Measurements from ENCODE around the gene ORAI1.
"Not testable (repeated sequence)": the region's sequence is repeated elsewhere in the genome, so short reads cannot be mapped to it uniquely, and the experiment has no call there.

Gene ORAI1

GRCh38 chr12:121649819-121650353 is 23.6 kb downstream of the ORAI1 start:
- ATAC-seq, result peak in 1 of 2 donors; percentile 30

- ATAC-seq, result no peak
Measured at GRCh38 chr12:121651320-121651719, 25.0 kb downstream of the ORAI1 start.

GRCh38 chr12:121652767-121653497 is 26.6 kb downstream of the ORAI1 start:
- ATAC-seq, result no peak

- no peak for ATAC-seq
Measured at GRCh38 chr12:121653999-121654398, 27.7 kb downstream of the ORAI1 start.

GRCh38 chr12:121656122-121656521 is 29.8 kb downstream of the ORAI1 start:
- ATAC-seq, result no peak

GRCh38 chr12:121657305-121658008 is 31.1 kb downstream of the ORAI1 start:
- peak; percentile 45 to 54 for ATAC-seq

DNA sequence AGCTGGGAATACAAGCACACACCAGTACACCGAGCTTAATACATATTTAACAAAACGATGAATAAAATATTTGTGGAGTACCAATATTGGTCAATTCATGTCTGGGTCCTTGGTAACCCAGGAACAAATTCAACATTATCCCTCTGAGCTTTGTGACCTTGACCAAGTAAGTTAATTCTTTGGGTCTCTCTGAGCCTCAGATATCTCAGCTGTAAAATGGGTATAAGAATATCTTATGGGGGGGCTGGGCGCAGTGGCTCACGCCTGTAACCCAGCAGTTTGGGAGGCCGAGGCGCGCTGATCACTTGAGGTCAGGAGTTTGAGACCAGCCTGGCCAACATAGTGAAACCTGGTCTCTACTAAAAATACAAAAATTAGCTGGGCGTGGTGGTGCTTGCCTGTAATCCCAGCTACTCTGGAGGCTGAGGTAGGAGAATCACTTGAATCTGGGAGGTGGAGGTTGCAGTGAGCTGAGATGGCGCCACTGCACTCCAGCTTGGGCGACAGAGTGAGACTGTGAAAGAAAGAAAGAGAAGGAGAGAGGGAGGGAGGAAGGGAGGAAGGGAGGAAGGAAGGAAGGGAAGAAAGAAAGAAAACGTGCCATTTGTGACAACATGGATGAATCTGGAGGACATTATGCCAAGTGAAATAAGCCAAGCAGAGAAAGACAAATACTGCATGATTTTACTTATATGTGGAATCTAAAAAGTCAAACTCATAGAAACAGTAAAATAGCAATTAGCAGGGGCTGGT is 35.2 kb downstream of the ORAI1 start:
- ATAC-seq, result not testable (repeated sequence)

GRCh38 chr12:121663610-121663929 is 37.2 kb downstream of the ORAI1 start:
- no peak for ATAC-seq

- ATAC-seq, result not testable (repeated sequence)
Measured at GRCh38 chr12:121666829-121667228, 40.5 kb downstream of the ORAI1 start.

DNA sequence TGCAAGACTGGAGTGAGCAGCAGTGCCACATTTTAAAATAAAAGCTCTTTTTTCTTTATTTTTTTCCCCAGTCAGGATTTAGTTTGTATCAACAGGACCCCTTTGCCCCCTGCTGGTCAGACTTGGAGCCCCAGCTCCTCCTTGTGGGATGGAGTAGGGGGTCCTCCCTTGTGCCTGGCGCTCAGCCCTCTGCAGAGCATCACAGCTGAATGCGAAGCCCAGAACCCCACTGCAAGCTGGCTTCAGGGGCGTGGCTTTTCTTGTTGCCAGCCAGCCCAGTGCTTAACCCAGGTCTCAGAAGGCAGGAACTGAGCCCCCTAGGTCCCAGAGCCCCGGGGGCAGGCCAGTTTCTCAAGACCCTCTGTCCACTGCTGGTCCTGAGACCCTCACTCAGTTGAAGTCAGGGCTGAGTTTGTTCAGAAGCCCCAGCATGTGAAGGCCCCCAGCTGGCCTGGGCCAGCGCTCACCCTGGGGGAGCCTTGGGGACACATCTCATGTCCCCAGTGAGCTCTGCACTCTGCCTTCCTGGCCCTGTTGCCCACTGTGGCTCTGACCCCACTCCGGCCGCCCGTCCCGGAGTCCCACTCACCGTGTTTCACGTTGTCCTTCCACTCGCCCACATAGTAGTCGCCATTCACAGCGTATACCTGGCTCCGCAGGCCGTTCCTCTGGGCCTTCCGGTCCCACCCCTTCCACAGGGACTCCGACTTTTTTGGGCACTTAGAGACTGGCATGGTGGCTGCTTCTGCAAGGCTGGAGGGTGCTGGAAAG is 42.6 kb downstream of the ORAI1 start:
- ATAC-seq, result no peak

DNA sequence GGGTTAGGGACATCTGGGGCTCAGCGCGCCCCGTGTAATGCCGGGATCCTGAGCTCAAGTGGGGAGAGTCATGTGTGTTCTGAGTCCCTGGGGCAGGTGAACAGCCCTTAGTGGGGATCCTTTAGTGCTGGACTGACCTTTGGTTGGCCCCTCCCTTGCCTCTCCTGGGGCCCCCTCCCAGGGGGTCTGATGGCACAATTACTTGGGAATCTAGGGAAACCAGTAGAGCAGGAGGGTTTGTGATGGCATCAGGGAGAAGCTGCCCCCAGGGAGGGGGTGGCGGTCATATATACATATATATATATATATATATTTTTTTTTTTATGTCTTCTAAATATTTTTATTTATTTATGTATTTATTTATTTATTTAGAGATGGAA is 43.2 kb downstream of the ORAI1 start, which contains the start of gene MORN3:
TSS of gene MORN3 (minus strand) at position 134 of the 380 bp plus-strand sequence. CDS start 171 bp downstream, outside the sequence.
- ATAC-seq, result no peak

- ATAC-seq, result no peak
Measured at GRCh38 chr12:121673013-121673511, 46.7 kb downstream of the ORAI1 start.

GRCh38 chr12:121676190-121676589 is 49.9 kb downstream of the ORAI1 start:
- no peak for ATAC-seq

- no peak for ATAC-seq
Measured at GRCh38 chr12:121678305-121678704, 52.0 kb downstream of the ORAI1 start.

- no peak for ATAC-seq
Measured at GRCh38 chr12:121678716-121679300, 52.5 kb downstream of the ORAI1 start.

DNA sequence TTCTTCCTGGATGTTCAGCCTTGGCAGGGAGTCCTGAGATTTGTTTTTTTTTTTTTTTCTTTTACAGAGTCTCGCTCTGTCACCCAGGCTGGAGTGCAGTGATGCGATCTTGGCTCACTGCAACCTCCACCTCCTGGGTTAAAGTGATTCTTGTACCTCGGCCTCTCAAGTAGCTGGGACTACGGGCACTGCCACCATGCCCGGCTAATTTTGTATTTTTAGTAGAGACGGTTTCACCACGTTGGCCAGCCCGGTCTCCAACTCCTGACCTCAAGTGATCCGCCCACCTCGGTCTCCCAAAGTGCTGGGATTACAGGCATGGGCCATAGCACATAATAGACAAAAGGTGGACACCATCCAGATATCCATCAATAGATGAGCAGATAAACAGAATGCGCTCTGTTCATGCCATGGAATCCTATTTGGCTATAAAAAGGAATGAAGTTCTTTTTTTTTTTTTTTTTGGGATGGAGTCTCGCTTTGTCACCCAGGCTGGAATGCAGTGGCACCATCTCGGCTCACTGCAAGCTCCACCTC is 53.4 kb downstream of the ORAI1 start:
- not testable (repeated sequence) for ATAC-seq

GRCh38 chr12:121688966-121689365 is 62.6 kb downstream of the ORAI1 start:
- ATAC-seq, result no peak

DNA sequence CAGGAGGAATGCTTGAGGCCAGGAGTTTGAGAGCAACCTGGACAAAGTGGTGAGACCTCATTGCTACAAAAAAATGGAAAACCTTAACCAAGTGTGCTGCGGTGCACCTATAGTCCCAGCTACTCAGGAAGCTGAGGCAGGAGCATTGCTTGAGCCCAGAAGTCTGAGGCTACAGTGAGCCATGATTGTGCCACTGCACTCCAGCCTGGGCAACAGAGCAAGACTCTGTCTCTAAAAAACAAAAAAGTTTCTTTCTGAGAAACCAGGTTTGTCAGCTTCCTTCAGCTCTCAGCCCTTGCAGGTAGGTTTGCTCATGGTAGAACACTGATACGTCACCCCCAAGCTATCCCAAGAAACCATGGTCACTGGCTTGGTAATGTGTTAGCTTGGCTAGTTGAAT is 63.1 kb downstream of the ORAI1 start:
- no peak for ATAC-seq
